GM19397 (cell line): Measurements from ENCODE around the gene KIF2A.
A peak's percentile ranks its signal among the peaks of the same experiment; 100 is the strongest.
"Not testable (repeated sequence)": the region's sequence is repeated elsewhere in the genome, so short reads cannot be mapped to it uniquely, and the experiment has no call there.

Experiments used
- ATAC-seq: cut with Tn5 transposase; IDR thresholded peaks from one replicate; pipeline ENCODE4 v1.9.1; 2021; ENCODE audit warnings: mild to moderate bottlenecking, moderate library complexity; ENCODE audit not compliant: unreplicated experiment

The KIF2A gene

GRCh38 chr5:62289813-62290212, 16.2 kb upstream of the KIF2A start:
- ATAC-seq: no peak

GRCh38 chr5:62291829-62292228, 14.2 kb upstream of the KIF2A start:
- ATAC-seq: not testable (repeated sequence)

- no peak for ATAC-seq
Measured at GRCh38 chr5:62296998-62297397, 9.0 kb upstream of the KIF2A start.

- no peak for ATAC-seq
Measured at GRCh38 chr5:62298118-62298517, 7.9 kb upstream of the KIF2A start.

- ATAC-seq: no peak
Measured at GRCh38 chr5:62299101-62299500, 6.9 kb upstream of the KIF2A start.

- ATAC-seq: no peak
Measured at GRCh38 chr5:62299600-62299999, 6.4 kb upstream of the KIF2A start.

- no peak for ATAC-seq
Measured at GRCh38 chr5:62305358-62305714, 670 bp upstream of the KIF2A start.

GRCh38 chr5:62306323-62306895, 403 bp downstream of the KIF2A start:
- peak; percentile 42 for ATAC-seq

- ATAC-seq: no peak
Measured at GRCh38 chr5:62306896-62307689, 1.1 kb downstream of the KIF2A start.

GRCh38 chr5:62308439-62308838, 2.4 kb downstream of the KIF2A start:
- ATAC-seq: no peak

GRCh38 chr5:62309107-62309506, 3.1 kb downstream of the KIF2A start:
- ATAC-seq: no peak

- no peak for ATAC-seq
Measured at GRCh38 chr5:62310426-62311143, 4.6 kb downstream of the KIF2A start.

- no peak for ATAC-seq
Measured at GRCh38 chr5:62312036-62312435, 6.0 kb downstream of the KIF2A start.

- ATAC-seq: no peak
Measured at GRCh38 chr5:62312674-62313073, 6.7 kb downstream of the KIF2A start.

- ATAC-seq: no peak
Measured at GRCh38 chr5:62314213-62314830, 8.3 kb downstream of the KIF2A start.

- ATAC-seq: no peak
Measured at GRCh38 chr5:62315376-62316175, 9.6 kb downstream of the KIF2A start.

GRCh38 chr5:62316176-62316502, 10.1 kb downstream of the KIF2A start:
- no peak for ATAC-seq

GRCh38 chr5:62317810-62318209, 11.8 kb downstream of the KIF2A start:
- ATAC-seq: no peak

GRCh38 chr5:62322484-62322883, 16.5 kb downstream of the KIF2A start:
- no peak for ATAC-seq

GRCh38 chr5:62326302-62326701, 20.3 kb downstream of the KIF2A start:
- ATAC-seq: no peak

GRCh38 chr5:62326702-62327101, 20.7 kb downstream of the KIF2A start:
- ATAC-seq: no peak
